Measurements from ENCODE around the gene KIAA1191.

The KIAA1191 gene

DNA sequence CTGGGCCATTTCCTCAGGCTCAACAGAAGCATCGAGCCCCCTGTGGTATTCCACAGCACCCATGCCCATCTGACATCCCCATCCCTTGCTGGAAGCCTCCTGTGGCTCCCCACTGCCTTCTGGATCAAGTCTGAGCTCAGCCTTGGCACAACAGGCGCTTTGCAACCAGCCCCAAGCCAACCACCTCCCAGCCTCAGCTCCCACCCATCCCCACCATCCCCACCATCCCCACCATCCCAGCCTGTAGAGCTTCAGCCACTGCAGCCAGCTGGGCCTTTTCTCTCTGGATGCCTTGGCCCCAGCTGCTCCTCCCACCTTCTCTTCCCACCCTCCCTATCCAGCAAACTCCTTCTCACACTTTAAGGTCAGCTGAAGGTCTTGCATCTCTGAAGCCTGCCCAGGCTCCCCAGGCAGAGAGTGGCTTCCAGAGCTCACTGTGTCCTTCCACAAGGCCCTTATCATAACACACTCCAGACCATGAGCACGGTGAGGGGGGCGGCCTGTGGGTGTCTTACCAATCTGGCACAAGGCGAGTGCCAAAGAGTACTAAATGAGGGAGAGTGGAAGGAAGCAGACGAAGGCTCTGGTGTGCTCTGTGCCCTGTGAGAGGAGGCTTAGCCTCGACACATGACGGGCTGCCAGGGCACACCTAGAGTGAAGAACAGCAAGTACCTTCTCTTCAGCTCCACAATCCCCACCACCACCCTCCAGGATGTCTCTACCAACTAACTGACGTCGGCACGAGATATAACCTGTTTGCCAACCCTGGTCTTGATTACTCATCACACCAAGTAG, 33.5 kb upstream of the KIAA1191 start:
- Histone ChIP-seq H3K4ac (ENCODE audit: low read depth, low read length) (no peak overlapping the region), H3K79me2 (ENCODE audit: control insufficient read depth, insufficient read depth, low read length, poor library complexity) (no peaks in the 10 kb centered on the region), H4K91ac (ENCODE audit: low read depth, low read length) (no peak overlapping the region), H4K8ac (ENCODE audit: low read depth, low read length) (no peak overlapping the region), H4K12ac (ENCODE audit: low read depth, low read length) (no peak overlapping the region), H2BK120ac (ENCODE audit: insufficient read depth, low read length, poor library complexity) (no peak overlapping the region), H3K36me3 (ENCODE audit: control insufficient read depth in 1 of 2, insufficient read depth in 2 of 2, low read length in 2 of 2) (peaks cover 42 to 61% of the 10 kb centered on the region in 2 experiments), H3K23ac (ENCODE audit: low read length) (no peak overlapping the region), H2AK5ac (ENCODE audit: low read length) (no peak overlapping the region), H3K9me3 (ENCODE audit: insufficient read depth, low read depth, low read length) (no peaks in the 10 kb centered on the region), H3K4me2 (ENCODE audit: low read length) (no peak overlapping the region), H2AFZ (ENCODE audit: insufficient read depth, low read length, poor library complexity) (no peak overlapping the region), H3K9ac (ENCODE audit: low read length) (no peak overlapping the region), H3K27me3 (ENCODE audit: insufficient read depth, low read length) (no peaks in the 10 kb centered on the region), H3K14ac (ENCODE audit: low read length) (no peak overlapping the region), H2BK5ac (ENCODE audit: low read depth, low read length, poor library complexity) (no peak overlapping the region), H3K4me3 (ENCODE audit: low read depth, low read length) (no peak overlapping the region), H3K18ac (ENCODE audit: low read length) (no peak overlapping the region), H3K4me1 (ENCODE audit: control insufficient read depth in 1 of 2, insufficient read depth in 2 of 2, low read length in 2 of 2) (peaks cover 5 to 11% of the 10 kb centered on the region in 2 experiments), H2BK12ac (ENCODE audit: low read length) (no peak overlapping the region), H3K79me1 (ENCODE audit: low read length) (peaks cover 2% of the 10 kb centered on the region), H3K27ac (ENCODE audit: low read depth, low read length) (no peak overlapping the region)
- no peak for DNase-seq
- no CpG with 5 or more reads among the region's 11 CpGs for WGBS (ENCODE audit: extremely low coverage, insufficient coverage, insufficient read length)

DNA sequence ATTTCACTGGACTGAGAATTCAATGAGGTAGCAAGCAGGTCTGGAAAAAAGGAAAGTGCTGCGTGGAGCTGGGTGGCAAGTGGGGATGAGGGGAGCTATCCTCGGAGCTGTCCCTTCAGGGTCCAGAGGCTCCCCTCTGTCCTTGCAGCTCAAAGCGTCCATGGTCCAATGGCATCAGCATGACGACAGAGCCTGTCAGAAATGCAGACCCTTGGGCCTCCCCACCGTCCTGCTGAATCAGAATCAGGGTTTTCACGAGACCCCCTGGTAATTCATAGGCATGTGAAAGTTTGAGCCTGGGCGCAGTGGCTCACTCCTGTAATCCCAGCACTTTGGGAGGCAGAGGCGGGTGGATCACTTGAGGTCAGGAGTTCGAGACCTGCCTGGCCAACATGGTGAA, 32.5 kb upstream of the KIAA1191 start:
- H3K9me3 ChIP-seq (ENCODE audit: insufficient read depth, low read depth, low read length), result no peaks in the 10 kb centered on the region
- H2AFZ ChIP-seq (ENCODE audit: insufficient read depth, low read length, poor library complexity), result no peak overlapping the region
- H3K79me1 ChIP-seq (ENCODE audit: low read length), result peaks cover 4% of the 10 kb centered on the region
- H2AK5ac ChIP-seq (ENCODE audit: low read length), result no peak overlapping the region
- peaks cover 5 to 13% of the 10 kb centered on the region in 2 experiments for H3K4me1 ChIP-seq (ENCODE audit: control insufficient read depth in 1 of 2, insufficient read depth in 2 of 2, low read length in 2 of 2)
- H3K27me3 ChIP-seq (ENCODE audit: insufficient read depth, low read length), result no peaks in the 10 kb centered on the region
- H3K79me2 ChIP-seq (ENCODE audit: control insufficient read depth, insufficient read depth, low read length, poor library complexity), result peaks cover 4% of the 10 kb centered on the region
- H2BK5ac ChIP-seq (ENCODE audit: low read depth, low read length, poor library complexity), result no peak overlapping the region
- no peak overlapping the region for H4K12ac ChIP-seq (ENCODE audit: low read depth, low read length)
- DNase-seq, result no peak
- no peak overlapping the region for H2BK120ac ChIP-seq (ENCODE audit: insufficient read depth, low read length, poor library complexity)
- no peak overlapping the region for H3K9ac ChIP-seq (ENCODE audit: low read length)
- no peak overlapping the region for H3K4ac ChIP-seq (ENCODE audit: low read depth, low read length)
- H2BK12ac ChIP-seq (ENCODE audit: low read length), result no peak overlapping the region
- H3K18ac ChIP-seq (ENCODE audit: low read length), result no peak overlapping the region
- no peak overlapping the region for H4K8ac ChIP-seq (ENCODE audit: low read depth, low read length)
- WGBS (ENCODE audit: extremely low coverage, insufficient coverage, insufficient read length), result no CpG with 5 or more reads among the region's 9 CpGs
- H3K36me3 ChIP-seq (ENCODE audit: control insufficient read depth in 1 of 2, insufficient read depth in 2 of 2, low read length in 2 of 2), result peaks cover 42 to 60% of the 10 kb centered on the region in 2 experiments
- H4K91ac ChIP-seq (ENCODE audit: low read depth, low read length), result no peak overlapping the region
- no peak overlapping the region for H3K27ac ChIP-seq (ENCODE audit: low read depth, low read length)
- H3K4me3 ChIP-seq (ENCODE audit: low read depth, low read length), result no peak overlapping the region
- H3K23ac ChIP-seq (ENCODE audit: low read length), result no peak overlapping the region
- H3K4me2 ChIP-seq (ENCODE audit: low read length), result no peak overlapping the region
- H3K14ac ChIP-seq (ENCODE audit: low read length), result no peak overlapping the region

DNA sequence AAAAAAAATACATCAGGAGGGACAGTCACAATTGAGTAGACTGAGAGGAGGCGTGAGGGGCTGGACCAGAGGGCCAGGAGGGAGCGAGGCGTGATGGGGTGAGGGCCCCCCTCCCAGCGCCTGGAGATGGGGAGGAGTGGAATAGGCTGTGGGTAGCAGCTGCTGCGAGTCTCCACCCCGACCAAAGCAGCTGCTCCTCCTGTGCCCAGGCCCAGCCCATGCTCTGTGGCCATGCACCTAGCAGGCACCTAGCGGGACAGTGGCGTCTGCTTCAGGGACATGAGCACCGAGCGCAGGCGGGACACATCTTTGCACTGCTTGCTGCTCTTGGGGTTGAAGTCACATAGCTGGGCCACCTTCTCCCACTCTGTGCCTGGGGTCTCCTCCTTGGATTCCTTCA, 31.0 kb upstream of the KIAA1191 start:
- Histone ChIP-seq H3K18ac (ENCODE audit: low read length) (no peak overlapping the region), H3K27me3 (ENCODE audit: insufficient read depth, low read length) (no peaks in the 10 kb centered on the region), H4K8ac (ENCODE audit: low read depth, low read length) (no peak overlapping the region), H3K14ac (ENCODE audit: low read length) (no peak overlapping the region), H3K27ac (ENCODE audit: low read depth, low read length) (no peak overlapping the region), H4K91ac (ENCODE audit: low read depth, low read length) (no peak overlapping the region), H3K79me2 (ENCODE audit: control insufficient read depth, insufficient read depth, low read length, poor library complexity) (peaks cover 11% of the 10 kb centered on the region), H3K4me2 (ENCODE audit: low read length) (no peak overlapping the region), H4K12ac (ENCODE audit: low read depth, low read length) (no peak overlapping the region), H2AK5ac (ENCODE audit: low read length) (no peak overlapping the region), H3K4ac (ENCODE audit: low read depth, low read length) (no peak overlapping the region), H3K36me3 (ENCODE audit: control insufficient read depth in 1 of 2, insufficient read depth in 2 of 2, low read length in 2 of 2) (peaks cover 37 to 52% of the 10 kb centered on the region in 2 experiments), H3K4me3 (ENCODE audit: low read depth, low read length) (no peak overlapping the region), H3K79me1 (ENCODE audit: low read length) (peaks cover 11% of the 10 kb centered on the region), H2BK120ac (ENCODE audit: insufficient read depth, low read length, poor library complexity) (no peak overlapping the region), H3K9me3 (ENCODE audit: insufficient read depth, low read depth, low read length) (no peaks in the 10 kb centered on the region), H3K9ac (ENCODE audit: low read length) (no peak overlapping the region), H3K4me1 (ENCODE audit: control insufficient read depth in 1 of 2, insufficient read depth in 2 of 2, low read length in 2 of 2) (peaks cover 5 to 12% of the 10 kb centered on the region in 2 experiments), H3K23ac (ENCODE audit: low read length) (no peak overlapping the region), H2AFZ (ENCODE audit: insufficient read depth, low read length, poor library complexity) (no peak overlapping the region), H2BK12ac (ENCODE audit: low read length) (no peak overlapping the region), H2BK5ac (ENCODE audit: low read depth, low read length, poor library complexity) (no peak overlapping the region)
- no CpG with 5 or more reads among the region's 11 CpGs for WGBS (ENCODE audit: extremely low coverage, insufficient coverage, insufficient read length)
- no peak for DNase-seq

DNA sequence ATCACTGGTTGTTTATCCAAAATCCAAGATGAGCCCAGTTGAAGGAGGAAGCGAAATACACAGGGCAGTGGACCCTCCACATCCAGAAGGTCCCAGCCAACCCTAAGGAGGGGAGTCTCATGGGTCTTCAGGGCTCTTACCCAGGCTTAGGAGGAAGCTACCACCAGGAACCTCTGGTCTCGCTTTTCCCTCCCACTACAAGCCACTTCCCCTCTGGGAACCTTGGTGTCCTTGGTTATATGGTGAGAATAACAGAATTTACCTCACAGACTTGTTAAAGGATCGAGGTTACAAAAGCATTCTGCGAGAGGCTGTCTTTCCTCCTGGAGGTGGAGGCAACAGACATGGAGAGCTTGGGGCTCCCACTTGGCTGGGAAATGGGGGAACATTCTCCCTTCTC, 30.4 kb upstream of the KIAA1191 start:
- Histone ChIP-seq H3K14ac (ENCODE audit: low read length) (no peak overlapping the region), H3K4ac (ENCODE audit: low read depth, low read length) (no peak overlapping the region), H2AFZ (ENCODE audit: insufficient read depth, low read length, poor library complexity) (no peak overlapping the region), H3K79me1 (ENCODE audit: low read length) (peaks cover 11% of the 10 kb centered on the region), H3K27me3 (ENCODE audit: insufficient read depth, low read length) (no peaks in the 10 kb centered on the region), H3K27ac (ENCODE audit: low read depth, low read length) (no peak overlapping the region), H2BK120ac (ENCODE audit: insufficient read depth, low read length, poor library complexity) (no peak overlapping the region), H3K9ac (ENCODE audit: low read length) (no peak overlapping the region), H3K4me1 (ENCODE audit: control insufficient read depth in 1 of 2, insufficient read depth in 2 of 2, low read length in 2 of 2) (peaks cover 5 to 15% of the 10 kb centered on the region in 2 experiments), H2BK5ac (ENCODE audit: low read depth, low read length, poor library complexity) (no peak overlapping the region), H3K36me3 (ENCODE audit: control insufficient read depth in 1 of 2, insufficient read depth in 2 of 2, low read length in 2 of 2) (peaks cover 34 to 48% of the 10 kb centered on the region in 2 experiments), H3K4me3 (ENCODE audit: low read depth, low read length) (no peak overlapping the region), H3K9me3 (ENCODE audit: insufficient read depth, low read depth, low read length) (no peaks in the 10 kb centered on the region), H3K79me2 (ENCODE audit: control insufficient read depth, insufficient read depth, low read length, poor library complexity) (peaks cover 11% of the 10 kb centered on the region), H4K8ac (ENCODE audit: low read depth, low read length) (no peak overlapping the region), H4K12ac (ENCODE audit: low read depth, low read length) (no peak overlapping the region), H2AK5ac (ENCODE audit: low read length) (no peak overlapping the region), H2BK12ac (ENCODE audit: low read length) (no peak overlapping the region), H3K23ac (ENCODE audit: low read length) (no peak overlapping the region), H4K91ac (ENCODE audit: low read depth, low read length) (no peak overlapping the region), H3K18ac (ENCODE audit: low read length) (no peak overlapping the region), H3K4me2 (ENCODE audit: low read length) (no peak overlapping the region)
- no CpG with 5 or more reads among the region's 4 CpGs for WGBS (ENCODE audit: extremely low coverage, insufficient coverage, insufficient read length)
- DNase-seq, result no peak

Data from trophoblast cell (in vitro differentiated cells and primary cell).